GM06990 (cell line): ENCODE data around the gene NKX2-4.

Experiments used
- DNase-seq: peaks from one replicate; pipeline ENCODE4 v3.0.0-alpha.2; 2011; ENCODE audit not compliant: insufficient read length; ENCODE audit errors: extremely low read depth
- H3K27me3 ChIP-seq: replicated peaks from 2 replicates; pipeline ENCODE4 v1.6.0; 2011; ENCODE audit warnings: low read length; ENCODE audit not compliant: control insufficient read depth, insufficient read depth
- H3K36me3 ChIP-seq: 2 replicates; pipeline ENCODE4 v1.5.1; 2011; ENCODE audit warnings: low read length; ENCODE audit not compliant: control insufficient read depth, insufficient read depth
- H3K4me3 ChIP-seq: replicated peaks from 2 replicates; pipeline ENCODE4 v1.5.1; 2011; ENCODE audit warnings: low read depth, mild to moderate bottlenecking, control low read depth, low read length
- TF ChIP-seq, protein P1 (sequence below): IDR thresholded peaks from 2 replicates; pipeline ENCODE4 v1.5.1; 2011; ENCODE audit warnings: low read length, control low read depth, mild to moderate bottlenecking, inconsistent platforms; ENCODE audit not compliant: insufficient read depth, poor library complexity, severe bottlenecking

Gene NKX2-4

DNA sequence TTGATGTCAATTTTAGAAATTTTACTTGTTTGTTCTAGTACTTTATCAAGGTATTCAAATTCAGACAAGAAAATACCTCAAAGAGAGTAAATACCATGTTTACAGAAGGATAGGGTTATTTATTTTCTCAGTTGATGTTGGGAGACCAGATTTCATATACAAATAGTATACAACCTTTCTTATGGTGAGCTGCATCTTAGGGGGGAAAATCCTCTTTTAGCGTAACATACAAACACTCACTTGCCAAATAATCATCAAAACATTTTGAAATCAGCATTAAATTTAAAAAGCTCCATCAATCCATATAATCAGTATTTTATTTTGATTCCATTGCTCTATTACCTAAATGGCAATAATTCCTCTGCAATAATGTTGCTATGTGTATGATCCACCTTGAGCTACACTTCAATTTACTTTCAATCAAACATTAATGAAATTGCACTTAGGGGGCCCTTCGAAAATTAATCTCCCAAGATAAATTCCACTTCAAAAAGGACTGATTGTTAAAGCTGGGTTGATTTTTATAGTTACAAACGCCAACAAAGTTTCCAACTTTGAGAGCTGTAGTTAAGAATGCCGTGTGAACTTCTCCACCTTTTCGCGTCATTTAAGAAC, 2.2 kb downstream of the NKX2-4 start:
- Histone ChIP-seq H3K4me3 (no peak overlapping the region), H3K36me3 (no peaks in the 10 kb centered on the region), H3K27me3 (no peaks in the 10 kb centered on the region; the same call in 1 of the 2 replicates)
- TF ChIP-seq, protein P1, sequence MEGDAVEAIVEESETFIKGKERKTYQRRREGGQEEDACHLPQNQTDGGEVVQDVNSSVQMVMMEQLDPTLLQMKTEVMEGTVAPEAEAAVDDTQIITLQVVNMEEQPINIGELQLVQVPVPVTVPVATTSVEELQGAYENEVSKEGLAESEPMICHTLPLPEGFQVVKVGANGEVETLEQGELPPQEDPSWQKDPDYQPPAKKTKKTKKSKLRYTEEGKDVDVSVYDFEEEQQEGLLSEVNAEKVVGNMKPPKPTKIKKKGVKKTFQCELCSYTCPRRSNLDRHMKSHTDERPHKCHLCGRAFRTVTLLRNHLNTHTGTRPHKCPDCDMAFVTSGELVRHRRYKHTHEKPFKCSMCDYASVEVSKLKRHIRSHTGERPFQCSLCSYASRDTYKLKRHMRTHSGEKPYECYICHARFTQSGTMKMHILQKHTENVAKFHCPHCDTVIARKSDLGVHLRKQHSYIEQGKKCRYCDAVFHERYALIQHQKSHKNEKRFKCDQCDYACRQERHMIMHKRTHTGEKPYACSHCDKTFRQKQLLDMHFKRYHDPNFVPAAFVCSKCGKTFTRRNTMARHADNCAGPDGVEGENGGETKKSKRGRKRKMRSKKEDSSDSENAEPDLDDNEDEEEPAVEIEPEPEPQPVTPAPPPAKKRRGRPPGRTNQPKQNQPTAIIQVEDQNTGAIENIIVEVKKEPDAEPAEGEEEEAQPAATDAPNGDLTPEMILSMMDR = no peak
- DNase-seq = no peak

DNA sequence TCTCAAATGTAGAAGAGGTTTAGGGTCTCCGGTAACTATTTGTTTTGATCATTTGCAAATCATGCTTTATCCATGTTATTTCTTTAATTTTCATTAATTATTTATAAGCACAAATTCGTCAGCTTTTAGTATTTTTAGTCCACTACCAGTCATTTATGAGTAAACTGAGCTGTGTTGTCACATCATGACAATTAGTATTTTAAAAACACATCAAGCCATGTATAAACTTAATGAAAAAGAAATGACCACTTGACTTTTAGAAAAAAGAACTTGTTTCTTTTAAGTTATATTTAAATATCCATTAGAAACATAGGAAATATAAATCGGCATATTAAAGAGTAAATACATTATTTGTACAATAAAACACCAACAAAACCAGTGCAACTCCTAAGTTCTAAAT, 2.8 kb downstream of the NKX2-4 start:
- TF ChIP-seq, protein P1 = no peak
- no peak for DNase-seq
- H3K27me3 ChIP-seq = no peaks in the 10 kb centered on the region; the same call in 1 of the 2 replicates
- no peak overlapping the region for H3K4me3 ChIP-seq
- no peaks in the 10 kb centered on the region for H3K36me3 ChIP-seq

DNA sequence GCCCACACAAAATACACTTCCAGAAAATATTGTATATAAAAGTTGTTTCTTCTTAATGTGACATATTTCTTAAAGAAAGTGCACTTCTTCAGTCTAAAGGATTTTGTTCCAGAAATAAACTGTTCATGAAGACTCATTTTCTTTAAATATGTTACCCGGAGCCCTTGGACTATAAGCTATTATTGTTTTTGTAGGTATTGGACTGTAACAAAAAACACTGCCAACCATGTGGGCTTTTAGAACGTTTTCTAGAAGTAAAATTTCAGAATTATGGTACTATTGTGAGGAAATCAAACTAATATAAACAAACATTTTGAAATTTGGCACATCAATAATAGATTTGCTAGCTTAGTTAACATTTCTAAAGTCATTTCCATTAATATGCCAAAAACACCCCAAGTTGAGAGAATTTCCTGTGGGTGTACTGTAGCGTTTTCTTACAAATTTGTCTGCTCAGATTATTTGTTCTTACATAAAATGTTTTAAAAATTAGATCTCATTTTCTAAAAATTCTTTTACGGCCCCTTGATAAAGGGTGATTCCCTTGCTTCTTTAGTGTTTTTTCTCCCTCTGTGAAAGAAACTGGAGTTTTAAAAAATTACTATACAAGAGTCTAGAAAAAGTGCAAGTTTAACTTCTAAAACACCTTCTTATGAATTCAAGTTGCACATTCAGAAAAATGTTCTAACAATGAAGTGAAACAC, 3.4 kb downstream of the NKX2-4 start:
- TF ChIP-seq, protein P1 = no peak
- Histone ChIP-seq H3K4me3 (no peak overlapping the region), H3K27me3 (no peaks in the 10 kb centered on the region; the same call in 1 of the 2 replicates), H3K36me3 (no peaks in the 10 kb centered on the region)
- no peak for DNase-seq

DNA sequence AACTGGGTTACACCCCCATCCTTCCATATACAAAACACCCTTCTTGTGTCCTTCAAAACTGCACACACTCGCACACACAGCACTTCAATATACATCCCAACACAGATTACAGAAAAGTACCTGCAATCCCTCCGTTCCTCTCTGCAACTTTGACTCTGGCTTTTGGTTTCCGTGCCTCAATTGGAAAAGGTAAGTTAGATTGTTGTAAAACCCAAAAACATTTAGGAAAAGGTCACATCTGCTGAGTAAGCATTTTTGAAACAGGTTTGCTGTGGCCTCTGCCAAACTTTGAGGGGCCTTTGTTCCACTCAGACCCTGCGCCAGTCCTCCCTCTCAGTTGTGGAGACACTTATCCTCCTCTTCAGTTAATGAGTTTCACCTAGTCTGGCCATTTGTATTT, 4.2 kb downstream of the NKX2-4 start:
- Histone ChIP-seq H3K27me3 (no peaks in the 10 kb centered on the region; the same call in 1 of the 2 replicates), H3K4me3 (no peak overlapping the region), H3K36me3 (no peaks in the 10 kb centered on the region)
- no peak for DNase-seq
- TF ChIP-seq, protein P1 = no peak

DNA sequence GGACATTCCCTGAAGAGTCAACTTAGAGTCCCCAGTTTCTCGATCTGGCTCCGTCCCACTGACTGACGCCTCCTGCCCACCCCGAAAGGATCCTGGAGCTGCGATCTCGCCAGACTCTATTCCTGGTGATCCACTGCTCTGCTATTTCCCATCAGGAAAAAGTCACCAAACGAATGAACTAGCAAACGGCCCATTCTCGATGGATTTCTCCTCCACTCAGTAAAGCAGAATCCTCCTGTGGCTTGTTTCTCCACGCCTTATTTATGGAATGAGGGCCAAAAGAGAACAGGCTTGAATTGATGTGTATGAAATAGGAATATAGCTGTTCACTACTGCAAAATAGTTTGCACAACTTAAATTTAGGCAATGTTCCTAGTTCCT, 5.4 kb downstream of the NKX2-4 start:
- H3K27me3 ChIP-seq = no peaks in the 10 kb centered on the region; the same call in 1 of the 2 replicates
- H3K4me3 ChIP-seq = no peak overlapping the region; the same call in 1 of the 2 replicates
- DNase-seq = no peak
- TF ChIP-seq, protein P1 = no peak
- no peaks in the 10 kb centered on the region for H3K36me3 ChIP-seq
